Pancreas (tissue), 10 donors: ENCODE results near the gene KCNK2. TPM values are rescaled to one million over a fixed set of nuclear protein-coding genes. Genes with fewer than 3 reads are reported as not detected.

Experiments used
- ATAC-seq, 4 donors: fragments of 200-7000 bp; cut with Tn5 transposase; one replicate each; pipeline versions ENCODE4 v1.8.0 to v1.9.1; 2020; ENCODE audit warnings: mild to moderate bottlenecking in 4 of 4, moderate library complexity in 4 of 4
- DNase-seq, 6 donors: peaks; one replicate each; pipeline ENCODE4 v3.0.0-alpha.2; 2020
- FAIRE-seq: peaks from 2 replicates; lab custom pipeline; 2012; peaks lifted over from hg19 to GRCh38; lab: Jason Lieb, UNC
- H3K27ac ChIP-seq, 4 donors: fragments of 200-600 bp; sonication (generic); 1 replicate in 3 of 4; 2 replicates in 1 of 4; pipeline versions ENCODE4 v1.5.0 to v1.8.0; 2020
- H3K27me3 ChIP-seq, 4 donors: fragments of 200-600 bp; one replicate each; pipeline ENCODE4 v1.8.0; 2021
- H3K36me3 ChIP-seq, 3 donors: fragments of 200-600 bp; sonication (generic) in 1 of 3; one replicate each; pipeline versions ENCODE4 v1.5.0 to v1.8.0; 2020 to 2021
- H3K4me1 ChIP-seq, 3 donors: fragments of 200-600 bp; one replicate each; pipeline ENCODE4 v1.8.0; 2021
- H3K4me3 ChIP-seq, 4 donors: fragments of 200-600 bp; sonication (generic) in 2 of 4; one replicate each; pipeline versions ENCODE4 v1.5.0 to v1.8.0; 2020 to 2021
- H3K9me3 ChIP-seq, 4 donors: fragments of 200-600 bp; one replicate each; pipeline ENCODE4 v1.8.0; 2021
- WGBS, 2 donors: extraction: QIAGEN DNeasy Blood & Tissue Kit; methylation state at CpG; one replicate each; pipeline ENCODE4 v1.1.7; 2013; 5-methylcytosine and 5-hydroxymethylcytosine counted together
- intact Hi-C, 3 donors: fragments of 100-400 bp; cut with DNase I; formaldehyde crosslinking; loops; one replicate each; pipeline versions ENCODE4 v1.11.1 to v1.14.2; 2022
- polyA plus RNA-seq, 2 donors: library from polyadenylated mRNA; stranded (reverse); fragments of 200-250 nt; gene quantifications; one replicate each; pipeline ENCODE4 v1.2.3, GENCODE V29; 2013
- total RNA-seq, 6 donors: library from RNA; stranded (reverse); fragmentation: NEBNext Ultra II Directional in 4 of 6; extraction: Animal tissue kit (Norgen Biotek cat#: 25700) in 4 of 6; gene quantifications; one replicate each; pipeline versions ENCODE4 v1.2.1 to v1.2.4, GENCODE V29; 2021 to 2023
- TF ChIP-seq, protein P1 (sequence below), 4 donors: fragments of 200-600 bp; sonication (generic) in 3 of 4; IDR thresholded peaks; one replicate each; pipeline versions ENCODE4 v1.5.0 to v1.8.0; 2021; ENCODE audit warnings: antibody characterized with exemption in 4 of 4
- donor health status: healthy with polysubstance abuse.
- donor health status: DM: no; HTN: no; CAD: no; lungs with moderate emphysema.
- donor health status: DM: no; HTN: no; CAD: no.
- donor health status: control.
- donor health status: control.
- donor health status: Bipolar disorder and iron deficiency.
- donor health status: DM: yes; HTN: yes; CAD: no.
- donor health status: DM: no; HTN: no; CAD: no.
- donor health status: DM: no; HTN: no; CAD: no.
- donor health status: DM: yes; HTN: yes; CAD: no.

The KCNK2 gene, protein sequence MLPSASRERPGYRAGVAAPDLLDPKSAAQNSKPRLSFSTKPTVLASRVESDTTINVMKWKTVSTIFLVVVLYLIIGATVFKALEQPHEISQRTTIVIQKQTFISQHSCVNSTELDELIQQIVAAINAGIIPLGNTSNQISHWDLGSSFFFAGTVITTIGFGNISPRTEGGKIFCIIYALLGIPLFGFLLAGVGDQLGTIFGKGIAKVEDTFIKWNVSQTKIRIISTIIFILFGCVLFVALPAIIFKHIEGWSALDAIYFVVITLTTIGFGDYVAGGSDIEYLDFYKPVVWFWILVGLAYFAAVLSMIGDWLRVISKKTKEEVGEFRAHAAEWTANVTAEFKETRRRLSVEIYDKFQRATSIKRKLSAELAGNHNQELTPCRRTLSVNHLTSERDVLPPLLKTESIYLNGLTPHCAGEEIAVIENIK
- total RNA-seq (1 to 10 TPM in 2 of 6 donors, under 1 TPM in 4; 0.12 to 2.4 (median 0.61) TPM), polyA plus RNA-seq (under 1 TPM; 0.42 to 0.72 TPM)

DNA sequence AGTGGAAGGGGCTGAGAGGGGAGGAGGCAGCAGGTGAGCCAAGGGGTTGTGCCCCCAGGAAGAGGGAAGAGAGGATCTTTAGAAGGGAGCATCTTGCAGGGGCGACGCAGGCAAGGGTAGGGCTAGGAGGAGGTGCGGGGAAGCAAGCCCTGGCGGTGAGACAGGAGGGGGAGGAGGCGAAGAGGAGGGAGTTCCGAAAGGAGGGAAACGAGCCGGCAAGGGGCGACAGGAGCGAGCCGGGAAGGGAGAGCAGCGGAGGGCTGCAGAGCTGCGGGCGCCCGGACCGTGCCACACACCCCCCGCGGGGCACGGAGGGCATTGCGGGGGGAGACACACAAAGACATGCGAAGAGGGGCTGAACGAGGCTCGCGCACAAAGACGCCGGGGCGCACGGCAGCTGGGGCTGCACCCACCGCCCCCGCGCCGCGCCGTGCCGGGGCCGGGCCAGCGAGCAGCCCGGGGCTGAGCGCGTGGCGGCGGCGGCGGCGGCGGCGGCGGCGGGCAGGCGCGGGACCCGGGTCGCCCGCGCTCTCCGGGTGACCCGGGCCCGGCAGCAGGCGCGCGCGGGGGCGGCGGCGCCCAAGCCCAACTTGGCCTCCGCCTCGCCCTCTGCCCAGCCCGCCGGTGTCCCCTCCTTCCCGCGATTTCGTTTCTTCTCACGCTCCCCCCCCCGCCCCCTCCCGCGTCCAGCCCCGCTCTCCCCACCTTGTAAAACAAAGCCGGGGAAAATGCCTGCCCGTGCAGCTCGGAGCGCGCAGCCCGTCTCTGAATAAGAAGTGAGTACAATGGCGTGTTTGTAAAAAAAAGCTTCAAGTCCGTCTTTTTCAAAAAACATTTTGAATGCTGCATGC is at the start of gene KCNK2:
Gene KCNK2 (plus strand): TSS at position 206 of the 851 bp plus-strand sequence. CDS start 649 bp downstream, outside the sequence.
- peaks cover 0 to 10% (median 0%) of the 10 kb centered on the region in 4 donors for H3K27me3 ChIP-seq
- no peak within 1 kb of the TSS for H3K27ac ChIP-seq
- H3K36me3 ChIP-seq = no peaks in the 10 kb centered on the region
- ATAC-seq (peak in 2 of 4 donors; percentile 23 to 34), FAIRE-seq (no peak), DNase-seq (peak in 3 of 6 donors; percentile 14 to 69 (median 52))
- WGBS, 2 donors = 0 to 1% methylated on average over 45 to 85 of the region's 85 CpGs
- peak within 1 kb of the TSS in 2 of 4 donors; percentile 31 to 41 for H3K4me3 ChIP-seq
- H3K4me1 ChIP-seq = no peaks in the 10 kb centered on the region
- H3K9me3 ChIP-seq = no peaks in the 10 kb centered on the region
- TF ChIP-seq, protein P1, sequence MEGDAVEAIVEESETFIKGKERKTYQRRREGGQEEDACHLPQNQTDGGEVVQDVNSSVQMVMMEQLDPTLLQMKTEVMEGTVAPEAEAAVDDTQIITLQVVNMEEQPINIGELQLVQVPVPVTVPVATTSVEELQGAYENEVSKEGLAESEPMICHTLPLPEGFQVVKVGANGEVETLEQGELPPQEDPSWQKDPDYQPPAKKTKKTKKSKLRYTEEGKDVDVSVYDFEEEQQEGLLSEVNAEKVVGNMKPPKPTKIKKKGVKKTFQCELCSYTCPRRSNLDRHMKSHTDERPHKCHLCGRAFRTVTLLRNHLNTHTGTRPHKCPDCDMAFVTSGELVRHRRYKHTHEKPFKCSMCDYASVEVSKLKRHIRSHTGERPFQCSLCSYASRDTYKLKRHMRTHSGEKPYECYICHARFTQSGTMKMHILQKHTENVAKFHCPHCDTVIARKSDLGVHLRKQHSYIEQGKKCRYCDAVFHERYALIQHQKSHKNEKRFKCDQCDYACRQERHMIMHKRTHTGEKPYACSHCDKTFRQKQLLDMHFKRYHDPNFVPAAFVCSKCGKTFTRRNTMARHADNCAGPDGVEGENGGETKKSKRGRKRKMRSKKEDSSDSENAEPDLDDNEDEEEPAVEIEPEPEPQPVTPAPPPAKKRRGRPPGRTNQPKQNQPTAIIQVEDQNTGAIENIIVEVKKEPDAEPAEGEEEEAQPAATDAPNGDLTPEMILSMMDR (IDR thresholded peaks at IDR 0.05) = no peak
- intact Hi-C loops = no loop called here

DNA sequence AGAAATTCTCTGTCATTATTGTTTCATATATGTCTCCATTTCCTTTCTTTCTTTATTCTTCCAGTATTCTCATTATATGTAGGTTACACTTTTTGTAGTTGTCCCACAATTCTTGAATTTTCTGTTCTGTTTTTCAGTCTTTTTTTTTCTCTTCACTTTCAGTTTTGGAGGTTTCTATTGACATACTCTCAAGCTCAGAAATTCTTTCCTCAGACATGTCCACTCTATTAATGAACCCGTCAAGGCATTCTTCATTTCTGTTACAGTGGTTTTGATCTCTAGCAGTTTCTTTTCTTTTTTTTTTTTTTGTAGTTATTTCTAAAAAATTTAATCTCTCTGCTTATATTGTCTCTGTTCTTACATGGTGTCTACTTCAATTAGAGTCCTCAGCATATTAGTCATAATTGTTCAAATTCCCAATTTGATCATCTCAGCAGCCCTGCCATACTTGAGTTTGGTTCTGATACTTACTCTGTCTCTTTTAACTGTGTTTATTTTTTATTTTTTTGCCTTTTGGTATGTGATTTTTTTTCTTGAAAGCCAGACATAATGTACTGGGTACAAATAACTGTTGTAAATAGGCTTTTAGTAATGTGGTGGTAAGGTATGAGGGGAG is 49.5 kb upstream of the KCNK2 start:
- TF ChIP-seq, protein P1 (IDR thresholded peaks at IDR 0.05) = no peak
- intact Hi-C loops = no loop called here
- 64 to 71% methylated on average over 1 of the region's 1 CpG for WGBS, 2 donors
- Histone ChIP-seq H3K4me3 (no peak overlapping the region), H3K36me3 (no peaks in the 10 kb centered on the region), H3K27ac (no peak overlapping the region), H3K9me3 (no peaks in the 10 kb centered on the region), H3K27me3 (no peaks in the 10 kb centered on the region), H3K4me1 (no peaks in the 10 kb centered on the region)
- ATAC-seq (no peak), FAIRE-seq (no peak), DNase-seq (no peak)

DNA sequence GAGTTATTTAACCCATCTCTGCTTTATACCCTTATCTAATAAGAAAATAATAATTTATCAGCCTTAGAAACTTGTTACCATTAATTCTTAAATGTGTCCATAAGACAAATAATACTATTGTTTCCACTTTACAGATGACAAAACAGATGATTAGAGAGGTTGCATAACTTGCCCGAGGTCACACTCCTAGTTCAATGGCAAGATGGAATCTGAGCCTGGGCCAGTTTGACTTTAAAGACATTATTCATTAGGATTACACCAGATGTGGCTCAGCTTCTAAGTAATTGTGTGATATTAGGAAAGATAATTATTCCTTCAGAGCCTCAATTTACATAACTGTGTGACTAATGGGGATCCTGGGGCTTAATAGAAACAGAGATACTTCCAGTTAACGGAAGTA is 42.3 kb upstream of the KCNK2 start:
- TF ChIP-seq, protein P1 (IDR thresholded peaks at IDR 0.05) = no peak
- FAIRE-seq = no peak
- no peaks in the 10 kb centered on the region for H3K9me3 ChIP-seq
- WGBS, 2 donors = 28 to 53% methylated on average over 2 of the region's 2 CpGs
- ATAC-seq = no peak
- no peak for DNase-seq
- no peaks in the 10 kb centered on the region for H3K27me3 ChIP-seq
- no peak overlapping the region for H3K27ac ChIP-seq
- no peaks in the 10 kb centered on the region for H3K36me3 ChIP-seq
- intact Hi-C loops = no loop called here
- H3K4me3 ChIP-seq = no peak overlapping the region
- H3K4me1 ChIP-seq = no peaks in the 10 kb centered on the region

DNA sequence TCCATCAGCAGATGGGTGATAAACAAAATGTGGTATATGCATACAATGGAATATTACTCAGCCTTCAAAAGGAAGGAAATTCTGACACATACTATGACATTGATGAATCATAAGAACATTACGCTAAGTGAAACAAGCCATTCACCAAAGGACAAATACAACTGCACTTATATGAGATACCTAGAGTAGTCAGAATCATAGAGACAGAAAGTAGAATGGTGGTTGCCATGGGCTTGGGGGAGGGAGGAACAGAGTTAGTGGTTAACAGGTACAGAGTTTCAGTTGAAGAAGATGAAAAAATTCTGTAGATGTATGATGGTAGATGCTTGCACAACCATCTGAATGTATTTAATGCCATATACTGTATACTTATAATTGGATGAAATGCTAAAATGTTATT is 39.1 kb upstream of the KCNK2 start:
- intact Hi-C loops = no loop called here
- Histone ChIP-seq H3K36me3 (no peaks in the 10 kb centered on the region), H3K27ac (no peak overlapping the region), H3K4me3 (no peak overlapping the region), H3K9me3 (no peaks in the 10 kb centered on the region), H3K4me1 (no peaks in the 10 kb centered on the region), H3K27me3 (no peaks in the 10 kb centered on the region)
- 72 to 89% methylated on average over 1 of the region's 1 CpG for WGBS, 2 donors
- FAIRE-seq = no peak
- DNase-seq = no peak
- TF ChIP-seq, protein P1 (IDR thresholded peaks at IDR 0.05) = no peak
- no peak for ATAC-seq
